AG09309 (cell line): ENCODE data around the gene DIS3L2.
A peak's percentile ranks its signal among the peaks of the same experiment; 100 is the strongest.

ENCODE experiments used
- DNase-seq: peaks from one replicate; pipeline ENCODE4 v3.0.0-alpha.2; 2010; ENCODE audit warnings: low read depth
- H3K4me3 ChIP-seq: 2 replicates; pipeline ENCODE4 v1.5.1; 2011; ENCODE audit warnings: mild to moderate bottlenecking, low read depth, low read length, moderate library complexity; ENCODE audit not compliant: control insufficient read depth
- CTCF ChIP-seq: IDR thresholded peaks from 2 replicates; pipeline ENCODE4 v1.5.1; 2011; ENCODE audit warnings: mild to moderate bottlenecking, low read depth, low read length, inconsistent platforms; ENCODE audit not compliant: insufficient read depth, control insufficient read depth; ENCODE audit errors: missing control alignments

DIS3L2 gene

GRCh38 chr2:231955758-231956472, 5.6 kb upstream of the DIS3L2 start:
- DNase-seq = no peak
- H3K4me3 ChIP-seq = no peak overlapping the region
- no peak for TF ChIP-seq CTCF

- DNase-seq = no peak
- no peak overlapping the region for H3K4me3 ChIP-seq
- no peak for TF ChIP-seq CTCF
These were observed 3.4 kb upstream of the DIS3L2 start for GRCh38 chr2:231957913-231958763.

GRCh38 chr2:231960810-231961348, 634 bp upstream of the DIS3L2 start:
- H3K4me3 ChIP-seq = peak overlapping the region; percentile 98
- TF ChIP-seq CTCF = no peak
- no peak for DNase-seq

GRCh38 chr2:231965102-231965501, 3.6 kb downstream of the DIS3L2 start:
- no peak for TF ChIP-seq CTCF
- H3K4me3 ChIP-seq = no peak overlapping the region
- no peak for DNase-seq

GRCh38 chr2:231966886-231967285, 5.4 kb downstream of the DIS3L2 start:
- no peak overlapping the region for H3K4me3 ChIP-seq
- DNase-seq = no peak
- no peak for TF ChIP-seq CTCF

- no peak overlapping the region for H3K4me3 ChIP-seq
- DNase-seq = no peak
- no peak for TF ChIP-seq CTCF
These were observed 7.3 kb downstream of the DIS3L2 start for GRCh38 chr2:231968820-231969219.
